ENCODE measurements around the gene RAD51B.
"Not testable (repeated sequence)": the region's sequence is repeated elsewhere in the genome, so short reads cannot be mapped to it uniquely, and the experiment has no call there.

Gene RAD51B

DNA sequence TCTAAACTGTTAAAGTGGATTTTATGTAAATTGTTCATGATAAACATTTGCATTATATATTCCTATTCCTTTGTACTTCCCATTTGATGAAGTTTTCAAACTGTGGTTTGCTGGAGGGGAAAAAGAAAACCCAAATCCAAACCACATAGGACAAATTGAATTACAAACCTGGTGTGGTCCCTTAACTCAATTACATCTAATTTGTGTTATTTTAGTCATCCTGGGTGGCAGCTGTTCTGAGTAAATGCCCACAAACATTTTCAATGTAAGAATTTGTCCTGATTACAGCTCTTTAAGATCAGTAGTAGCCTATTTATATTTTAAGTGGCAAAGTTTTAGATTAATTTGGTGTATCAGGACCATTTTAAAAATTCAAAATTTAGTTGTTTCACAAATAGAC is 153.9 kb downstream of the RAD51B start:
- DNase-seq (ENCODE audit: insufficient read length, low spot score) (no peak), FAIRE-seq (no peak)

DNA sequence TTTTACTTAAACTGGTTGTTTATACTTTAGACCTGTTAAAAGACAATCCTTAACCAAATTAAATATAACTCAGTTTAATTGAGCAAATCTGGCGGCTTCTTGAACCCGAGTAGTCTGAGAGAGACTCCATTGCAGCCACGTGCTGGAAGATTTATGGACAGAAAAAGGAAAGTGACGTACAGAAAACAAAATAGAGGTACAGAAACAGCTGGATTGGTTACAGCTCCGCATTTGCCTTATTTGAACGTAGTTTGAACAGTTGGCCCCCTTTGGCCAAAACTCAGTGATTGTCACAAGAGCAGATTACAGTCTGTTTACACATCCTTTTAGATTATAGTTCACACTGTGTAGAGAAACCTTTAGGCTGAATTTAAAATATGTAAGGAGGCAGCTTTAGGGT is 155.9 kb downstream of the RAD51B start:
- FAIRE-seq (no peak), DNase-seq (ENCODE audit: insufficient read length, low spot score) (no peak)

DNA sequence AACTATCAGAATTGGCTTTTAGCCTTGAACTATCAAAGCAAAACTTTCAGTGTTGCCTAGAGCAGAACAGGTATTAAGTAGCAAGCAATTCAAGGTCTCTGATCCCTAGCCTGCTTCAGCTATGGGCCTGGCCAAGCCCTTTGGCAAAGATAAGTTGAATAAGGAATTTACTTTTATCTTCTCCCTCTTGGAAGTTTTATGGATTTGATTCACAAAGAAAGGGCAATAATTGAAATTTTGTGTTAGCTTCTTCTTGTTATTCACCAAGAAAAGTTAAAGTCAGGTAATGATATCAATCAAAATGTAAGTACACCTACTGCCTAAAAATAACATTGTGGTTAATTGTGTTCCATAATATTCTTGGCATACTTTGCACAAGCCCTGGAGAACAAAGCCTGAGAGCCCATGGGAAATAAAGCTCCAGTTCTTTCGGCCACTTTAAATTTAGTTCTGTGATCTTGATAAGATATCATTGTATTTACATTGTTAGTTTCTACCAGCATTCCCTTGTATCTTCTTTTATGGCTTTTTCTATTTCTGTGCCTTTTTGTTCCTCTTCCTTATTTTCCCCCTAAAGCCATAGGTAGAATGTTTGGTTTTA is 158.0 kb downstream of the RAD51B start:
- DNase-seq (ENCODE audit: insufficient read length, low spot score): no peak
- peak; percentile 89 for FAIRE-seq

DNA sequence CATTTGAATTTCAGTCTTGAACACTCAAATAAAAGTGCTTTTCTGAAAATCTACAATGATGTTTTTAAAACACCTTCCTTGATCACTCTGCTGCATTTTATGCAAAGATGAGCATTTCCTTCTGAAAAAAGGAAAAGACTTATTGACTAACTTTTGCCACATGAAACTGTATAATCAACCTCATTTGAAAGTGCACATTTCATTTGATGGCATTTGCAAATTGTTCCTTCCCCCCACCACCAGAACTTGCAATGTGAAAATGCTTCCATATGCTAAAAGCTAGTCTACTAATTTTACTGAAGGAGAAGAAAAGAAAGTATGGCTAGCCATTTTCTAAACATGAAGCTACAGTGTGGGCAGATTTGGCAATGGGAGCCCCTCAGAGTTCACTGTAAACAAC is 159.2 kb downstream of the RAD51B start:
- FAIRE-seq (no peak), DNase-seq (ENCODE audit: insufficient read length, low spot score) (no peak)

DNA sequence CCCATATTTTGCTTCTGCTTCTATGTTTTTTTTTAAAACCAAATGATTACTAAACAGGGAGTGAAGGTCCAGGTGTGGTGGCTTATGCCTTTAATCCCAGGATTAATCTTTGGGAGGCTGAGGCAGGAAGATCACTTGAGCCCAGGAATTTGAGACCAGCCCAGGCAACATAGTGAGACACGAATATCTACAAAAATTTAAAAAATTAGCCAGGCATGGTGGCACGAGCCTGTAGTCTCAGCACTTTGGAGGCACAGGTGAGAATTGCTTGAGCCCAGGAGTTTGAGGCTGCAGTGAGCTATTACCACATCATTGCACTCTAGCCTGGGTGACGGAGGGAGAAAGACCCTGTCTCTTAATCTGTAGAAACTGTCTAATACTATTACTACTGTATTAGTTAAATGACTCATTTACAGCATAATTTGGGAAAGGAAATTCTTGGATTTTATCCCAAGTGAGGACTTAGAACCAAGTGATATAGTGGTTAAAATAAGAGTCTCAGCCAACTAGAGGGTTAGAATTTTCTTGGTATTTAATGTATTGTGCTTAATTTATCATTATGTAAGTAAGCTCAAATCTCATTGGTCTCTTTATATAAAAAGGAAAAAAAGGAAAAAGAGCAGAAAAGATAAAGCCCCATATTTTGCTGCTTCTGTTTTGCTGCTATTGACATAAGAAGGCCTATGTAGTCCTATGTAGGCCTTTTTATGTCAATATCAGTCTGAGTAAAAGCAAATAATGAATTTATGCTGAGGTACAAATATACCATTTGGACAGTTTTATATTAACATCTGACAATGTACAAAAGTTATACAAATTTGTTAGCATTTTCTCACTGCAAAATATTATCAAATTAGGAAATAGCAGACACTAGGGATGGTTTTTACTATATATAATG is 163.4 kb downstream of the RAD51B start:
- FAIRE-seq (peak; percentile 82), DNase-seq (ENCODE audit: insufficient read length, low spot score) (no peak)

DNA sequence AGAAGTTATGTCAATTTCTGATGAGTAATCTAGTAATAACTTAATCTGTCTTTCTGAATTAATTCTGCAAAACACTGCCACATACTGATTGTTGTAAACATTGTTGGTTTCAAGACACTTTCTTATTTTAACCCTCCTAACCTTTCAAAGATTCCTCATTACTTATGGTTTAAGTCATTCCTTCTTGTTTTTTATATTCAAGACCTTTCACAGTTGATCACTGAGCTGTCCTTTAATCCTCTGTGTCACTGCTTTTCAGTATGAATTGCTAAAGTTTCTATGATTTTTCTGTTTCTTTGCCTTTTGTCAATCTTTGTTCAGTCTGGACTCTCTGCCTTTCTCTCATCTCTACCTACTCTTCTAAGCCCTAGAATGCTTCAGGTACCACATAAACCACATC is 164.7 kb downstream of the RAD51B start:
- peak; percentile 96 for FAIRE-seq
- no peak for DNase-seq (ENCODE audit: insufficient read length, low spot score)

DNA sequence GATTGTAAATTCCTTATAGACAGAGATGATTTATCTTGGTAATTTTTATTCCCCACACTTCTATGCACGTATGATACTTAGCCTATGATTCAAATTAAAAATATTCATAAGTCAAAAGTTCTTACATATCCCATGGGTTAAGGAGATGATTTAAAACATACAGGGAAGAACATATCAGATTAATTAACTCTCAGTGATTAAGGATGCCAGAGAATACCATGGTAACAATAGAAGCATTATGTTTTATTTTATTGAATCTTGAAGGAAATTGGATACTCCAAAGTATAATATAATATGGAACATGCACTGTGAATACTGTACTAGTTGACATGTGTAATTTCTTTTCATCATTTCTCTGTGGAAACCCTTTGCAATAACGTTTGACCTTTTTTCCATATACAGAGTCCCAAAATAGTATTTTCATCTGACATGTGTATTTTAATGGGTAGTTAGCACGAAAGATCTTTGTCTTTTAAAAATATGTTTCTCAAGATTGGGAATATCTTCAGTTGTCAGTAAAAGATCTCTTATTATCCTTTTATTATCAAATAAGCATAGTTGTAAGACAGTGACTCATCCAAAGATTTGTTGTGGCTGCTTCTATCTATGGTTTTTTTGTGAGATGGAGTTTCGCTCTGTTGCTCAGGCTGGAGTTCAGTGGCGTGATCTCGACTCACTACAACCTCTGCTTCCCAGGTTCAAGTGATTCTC is 166.7 kb downstream of the RAD51B start:
- DNase-seq (ENCODE audit: insufficient read length, low spot score) (no peak), FAIRE-seq (peak; percentile 67)

DNA sequence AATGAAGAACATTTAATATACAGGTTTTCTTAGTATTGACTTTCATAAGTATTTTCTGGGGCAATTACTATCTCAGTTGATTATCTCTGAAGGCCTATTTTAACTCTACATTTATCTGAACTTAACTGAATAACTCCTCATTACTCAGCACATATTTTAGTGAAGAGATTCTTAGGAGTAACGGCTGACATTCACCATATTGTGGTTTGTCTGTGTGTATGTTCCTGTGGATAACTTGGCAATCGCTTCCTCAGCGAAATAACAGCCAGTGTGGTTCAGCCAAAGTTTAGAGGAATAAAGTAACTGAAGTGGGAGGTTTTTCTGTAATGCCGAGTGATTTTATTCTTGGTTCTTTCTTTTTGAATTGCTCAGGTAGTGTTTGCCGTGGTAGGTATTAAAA is 168.0 kb downstream of the RAD51B start:
- DNase-seq (ENCODE audit: insufficient read length, low spot score): peak; percentile 63
- peak; percentile 96 for FAIRE-seq

DNA sequence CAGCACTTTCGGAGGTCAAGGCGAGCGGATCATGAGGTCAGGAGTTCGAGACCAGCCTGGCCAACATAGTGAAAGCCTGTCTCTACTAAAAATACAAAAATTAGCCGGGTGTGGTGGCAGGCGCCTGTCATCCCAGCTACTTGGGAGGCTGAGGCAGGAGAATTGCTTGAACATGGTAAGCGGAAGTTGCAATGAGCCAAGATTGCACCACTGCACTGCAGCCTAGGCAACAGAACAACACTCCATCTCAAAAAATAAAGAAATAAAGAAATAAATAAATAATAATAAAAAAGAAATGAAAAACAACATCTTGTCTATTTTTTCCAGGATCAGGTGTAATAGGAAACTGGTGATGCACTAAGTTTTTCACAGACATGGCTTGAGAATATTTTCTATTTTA is 168.6 kb downstream of the RAD51B start:
- not testable (repeated sequence) for DNase-seq (ENCODE audit: insufficient read length, low spot score); FAIRE-seq

DNA sequence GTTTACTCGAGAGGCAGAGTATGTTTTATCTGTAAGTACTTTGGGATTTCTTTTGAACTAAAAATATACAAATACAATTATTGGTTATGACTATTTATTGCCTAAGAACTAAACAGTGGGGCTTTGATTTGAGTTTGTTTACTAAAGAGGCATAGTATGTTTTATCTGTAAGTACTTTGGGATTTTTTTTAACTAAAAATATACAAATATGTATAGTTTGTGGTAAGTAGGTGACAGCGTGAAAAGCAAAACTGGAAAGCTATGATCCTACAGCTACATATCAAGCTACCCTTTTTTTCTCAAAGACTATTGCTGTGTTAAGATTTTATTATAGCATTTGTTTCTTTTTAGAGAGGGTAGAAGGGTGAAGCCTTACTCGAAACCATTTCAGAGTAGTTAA is 171.0 kb downstream of the RAD51B start:
- DNase-seq (ENCODE audit: insufficient read length, low spot score): no peak
- FAIRE-seq: no peak

DNA sequence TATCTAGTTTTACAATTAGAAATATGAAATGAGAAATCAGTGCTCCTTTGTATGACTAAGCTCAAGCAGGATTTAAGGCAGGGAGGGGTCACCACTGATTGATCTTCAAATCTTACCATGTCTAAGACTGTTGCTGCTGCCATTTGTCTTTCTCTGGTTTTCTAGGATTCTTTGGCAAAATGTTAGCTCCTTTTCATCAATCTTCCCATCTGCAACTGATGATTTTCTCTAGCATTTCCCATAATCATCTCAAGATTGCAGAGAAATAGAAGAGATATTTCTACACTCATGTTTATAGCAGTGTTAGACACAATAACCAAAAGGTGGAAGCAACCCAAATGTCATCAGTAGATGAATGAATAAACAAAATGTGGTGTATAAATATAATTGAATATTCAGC is 175.0 kb downstream of the RAD51B start:
- peak; percentile 70 for FAIRE-seq

DNA sequence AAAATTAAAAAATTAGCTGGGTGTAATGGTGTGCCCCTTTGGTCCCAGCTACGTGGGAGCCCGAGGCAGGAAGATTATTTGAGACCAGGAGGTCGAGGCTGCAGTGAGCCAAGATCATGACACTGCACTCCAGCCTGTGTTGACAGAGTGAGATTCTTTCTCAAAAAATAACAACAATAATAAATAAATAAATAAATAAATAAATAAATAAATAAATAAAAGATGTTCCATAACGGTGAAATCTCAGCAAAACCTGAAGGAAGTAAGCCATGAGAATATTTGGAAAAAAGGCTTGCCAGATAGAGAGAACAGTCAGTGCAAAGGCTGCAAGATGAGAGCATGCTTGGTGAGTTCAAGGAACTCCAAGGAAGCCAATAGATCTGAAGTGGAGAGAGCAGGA is 176.7 kb downstream of the RAD51B start:
- no peak for DNase-seq (ENCODE audit: insufficient read length, low spot score)
- no peak for FAIRE-seq

More for the DNA sequence above, 175.0 kb downstream of the RAD51B start:
- no peak for DNase-seq (ENCODE audit: insufficient read length, low spot score)

DNA sequence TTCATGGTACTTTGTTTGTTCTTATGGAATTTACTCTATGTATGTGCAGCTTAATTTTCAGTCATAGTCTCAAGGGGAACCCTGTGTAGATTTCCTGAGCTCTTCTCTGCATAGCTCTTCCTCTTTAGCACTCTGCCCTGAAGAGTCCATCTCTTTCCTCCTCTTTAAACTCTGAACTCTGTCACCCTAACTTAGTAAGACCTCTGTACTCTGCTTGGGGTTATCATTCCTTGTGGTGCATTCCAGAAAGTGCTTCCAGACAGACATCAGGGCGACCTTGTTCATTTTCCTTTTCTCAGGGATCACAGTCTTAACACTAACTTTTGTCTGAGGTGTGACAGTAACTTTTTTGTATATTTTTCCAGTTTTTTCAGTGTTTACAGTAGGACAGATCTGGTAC is 179.3 kb downstream of the RAD51B start:
- no peak for FAIRE-seq

DNA sequence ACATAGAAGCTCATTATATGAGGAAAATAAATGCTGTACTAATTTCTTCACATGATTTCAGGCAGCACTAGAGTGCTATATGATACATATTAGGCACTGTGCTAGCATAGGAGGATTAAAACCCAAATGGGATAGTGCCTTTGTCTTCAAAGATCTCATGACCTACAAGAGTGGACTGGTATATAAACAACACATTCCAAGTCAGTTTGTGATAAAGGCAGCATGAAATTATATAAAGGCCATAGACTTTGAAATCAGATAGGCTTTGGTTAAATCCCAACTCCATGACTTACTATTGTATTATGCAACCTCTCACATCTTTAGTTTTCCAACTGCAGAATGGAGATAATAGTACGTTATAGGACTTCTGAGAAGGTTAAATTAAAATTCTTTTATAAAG is 179.7 kb downstream of the RAD51B start:
- FAIRE-seq (peak; percentile 98), DNase-seq (ENCODE audit: insufficient read length, low spot score) (no peak)

More for the DNA sequence above, 179.3 kb downstream of the RAD51B start:
- DNase-seq (ENCODE audit: insufficient read length, low spot score): no peak

DNA sequence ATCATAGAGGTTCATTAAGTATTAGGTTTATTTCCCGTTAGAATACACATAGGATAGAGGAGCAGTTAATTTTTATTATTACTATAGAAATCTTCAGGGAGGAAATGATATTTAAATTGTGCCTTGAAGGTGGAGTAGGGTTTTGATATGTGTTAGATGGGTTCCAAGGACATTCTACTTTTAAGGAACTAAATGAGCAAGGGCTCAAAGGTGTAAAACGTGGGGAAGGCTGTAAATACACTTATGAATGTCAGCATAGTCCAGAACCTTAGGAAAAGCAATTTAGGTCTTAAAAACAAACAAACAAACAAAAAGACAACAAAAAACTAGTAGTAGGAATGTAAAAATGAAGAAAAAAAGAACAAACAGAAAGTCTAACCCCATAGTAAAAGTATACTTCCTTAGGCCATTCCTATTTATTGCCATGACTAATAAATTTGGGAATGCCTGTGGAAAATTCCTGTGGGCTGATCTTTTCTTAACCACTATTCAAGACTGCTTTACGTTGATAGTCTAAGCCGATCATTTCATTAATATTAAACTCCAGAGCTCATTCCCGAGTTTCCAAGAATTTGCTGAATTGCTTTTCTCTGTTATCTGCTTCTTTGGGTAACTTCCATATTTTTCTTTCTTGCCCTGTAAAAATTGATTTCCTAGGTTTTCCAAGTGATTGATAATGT is 180.3 kb downstream of the RAD51B start:
- FAIRE-seq (peak; percentile 92), DNase-seq (ENCODE audit: insufficient read length, low spot score) (peak; percentile 93)

DNA sequence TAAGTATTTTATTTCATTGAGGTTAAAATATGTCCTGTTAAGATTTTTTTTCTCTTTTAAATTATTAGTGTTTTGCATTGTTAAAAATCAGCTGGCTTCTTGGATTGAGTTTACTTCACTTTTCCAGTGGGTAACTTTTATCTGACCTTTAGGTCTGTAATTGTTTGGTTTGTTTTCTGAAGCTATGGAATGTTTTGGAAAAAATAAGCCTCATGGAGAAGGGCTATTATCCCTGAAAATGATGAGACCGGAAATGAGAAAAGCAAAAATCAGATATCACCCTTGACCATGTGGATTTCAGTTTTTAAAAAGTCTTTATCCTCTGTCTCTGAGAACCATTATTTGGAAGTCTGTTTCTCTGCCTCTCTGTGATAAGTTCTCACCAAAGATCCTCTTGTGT is 180.9 kb downstream of the RAD51B start:
- FAIRE-seq (peak; percentile 83), DNase-seq (ENCODE audit: insufficient read length, low spot score) (no peak)

DNA sequence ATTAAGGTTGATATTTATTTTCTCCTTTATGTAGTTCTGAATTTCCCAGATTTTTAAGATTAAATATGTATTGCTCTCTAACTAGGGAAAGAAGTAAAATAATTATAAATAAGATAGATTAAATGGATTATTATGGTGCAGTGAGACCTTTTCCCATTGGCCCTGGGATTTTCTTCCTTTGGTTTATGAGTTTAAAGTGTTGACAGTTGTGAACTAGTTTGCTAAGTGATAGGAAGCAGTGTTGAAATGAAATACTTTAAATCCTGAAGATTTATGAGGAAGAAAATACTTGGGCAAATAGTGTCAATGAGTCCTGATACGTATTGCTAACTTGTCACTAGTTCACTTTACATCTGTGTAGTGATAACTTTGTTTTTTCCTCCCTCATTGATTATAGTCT is 188.9 kb downstream of the RAD51B start:
- no peak for DNase-seq (ENCODE audit: insufficient read length, low spot score)
- peak; percentile 98 for FAIRE-seq

DNA sequence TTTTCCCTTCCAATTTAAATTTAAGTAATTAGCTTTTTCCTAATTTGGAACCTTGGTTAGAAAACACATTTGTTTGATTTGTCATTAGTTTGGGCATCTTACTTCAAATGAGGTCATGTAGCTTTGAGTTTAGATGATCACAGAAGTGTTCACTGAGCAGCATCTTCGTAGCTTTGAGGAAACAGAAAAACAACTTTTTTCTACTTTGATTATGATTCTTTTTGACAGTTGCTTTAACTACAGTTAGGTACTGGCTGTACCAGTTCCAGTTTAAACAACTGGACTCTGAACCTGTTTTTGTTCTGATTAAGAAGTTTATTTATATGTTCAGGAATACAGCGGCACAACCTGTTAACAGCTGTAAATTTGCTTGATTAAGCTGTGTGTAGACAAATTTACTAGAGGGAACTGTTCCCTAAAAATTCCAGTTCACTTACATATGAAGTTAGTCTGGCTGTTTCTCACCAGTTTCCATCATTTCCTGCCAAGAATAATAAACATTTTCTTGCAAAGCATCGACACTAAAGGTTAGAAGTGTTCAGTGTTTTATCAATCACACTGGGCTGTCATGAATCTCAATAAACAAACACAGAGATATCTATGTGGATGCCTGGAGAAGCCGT is 191.9 kb downstream of the RAD51B start:
- DNase-seq (ENCODE audit: insufficient read length, low spot score): no peak
- FAIRE-seq: peak; percentile 99

DNA sequence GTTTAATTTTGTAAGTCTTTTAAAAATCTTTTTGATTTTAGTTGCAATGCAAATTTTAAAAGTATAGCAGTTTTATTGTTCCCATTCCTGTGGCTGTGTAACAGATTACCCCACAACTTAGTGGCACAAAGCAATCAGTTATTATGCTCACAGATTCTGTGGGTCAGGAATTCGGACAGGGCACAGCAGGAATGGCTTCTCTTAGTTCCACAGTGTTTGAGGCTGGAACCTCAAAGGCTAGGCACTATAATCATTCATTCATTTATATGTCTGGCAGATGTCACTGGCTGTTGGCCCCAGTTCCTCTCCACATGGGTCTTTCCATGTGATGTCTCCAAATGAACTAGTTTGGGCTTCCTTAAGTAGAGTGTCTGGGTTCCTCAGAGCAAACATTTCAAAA is 193.3 kb downstream of the RAD51B start:
- DNase-seq (ENCODE audit: insufficient read length, low spot score) (no peak), FAIRE-seq (peak; percentile 93)

DNA sequence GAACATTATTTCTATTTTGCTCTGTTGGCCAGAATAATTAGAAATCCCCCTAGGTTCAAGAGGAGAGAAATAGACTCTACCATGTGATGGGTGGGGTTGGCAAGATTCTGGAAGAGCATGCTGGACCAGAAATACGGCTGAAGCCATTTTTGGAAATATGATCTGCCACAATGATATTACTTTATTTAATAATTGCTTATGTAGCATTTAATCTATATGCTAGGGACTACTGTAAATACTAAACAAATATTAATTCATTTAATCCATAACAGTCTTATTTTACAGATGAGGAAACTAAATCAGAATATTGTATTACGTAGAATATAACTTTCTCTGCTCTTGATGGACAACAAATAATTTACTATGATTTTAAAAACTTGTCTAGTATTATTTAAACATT is 193.7 kb downstream of the RAD51B start:
- no peak for FAIRE-seq
- DNase-seq (ENCODE audit: insufficient read length, low spot score): no peak

DNA sequence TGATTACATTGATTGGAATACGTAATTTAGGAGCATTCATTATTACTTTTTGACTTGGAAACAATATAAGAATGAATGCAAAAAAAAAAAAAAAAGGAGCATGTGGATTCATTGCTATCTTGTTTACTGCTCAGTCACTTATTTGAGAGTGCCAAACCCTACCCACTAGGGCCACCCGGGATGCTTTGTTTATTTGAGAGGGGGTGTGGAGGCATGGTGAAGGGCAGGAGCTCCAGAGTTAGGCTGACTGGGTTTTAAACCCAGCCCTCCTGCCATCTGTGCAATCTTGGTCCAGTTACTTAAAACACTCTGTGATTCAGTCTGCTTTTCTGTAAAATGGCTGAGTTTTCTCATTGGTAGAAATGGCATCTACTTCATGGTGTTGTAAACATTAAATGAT is 195.2 kb downstream of the RAD51B start:
- FAIRE-seq: no peak
- DNase-seq (ENCODE audit: insufficient read length, low spot score): no peak

Measured in HTR-8/SVneo (cell line).